ENCODE measurements around the gene TCF7L1.
"Not testable (repeated sequence)": the region's sequence is repeated elsewhere in the genome, so short reads cannot be mapped to it uniquely, and the experiment has no call there.

The TCF7L1 gene, protein sequence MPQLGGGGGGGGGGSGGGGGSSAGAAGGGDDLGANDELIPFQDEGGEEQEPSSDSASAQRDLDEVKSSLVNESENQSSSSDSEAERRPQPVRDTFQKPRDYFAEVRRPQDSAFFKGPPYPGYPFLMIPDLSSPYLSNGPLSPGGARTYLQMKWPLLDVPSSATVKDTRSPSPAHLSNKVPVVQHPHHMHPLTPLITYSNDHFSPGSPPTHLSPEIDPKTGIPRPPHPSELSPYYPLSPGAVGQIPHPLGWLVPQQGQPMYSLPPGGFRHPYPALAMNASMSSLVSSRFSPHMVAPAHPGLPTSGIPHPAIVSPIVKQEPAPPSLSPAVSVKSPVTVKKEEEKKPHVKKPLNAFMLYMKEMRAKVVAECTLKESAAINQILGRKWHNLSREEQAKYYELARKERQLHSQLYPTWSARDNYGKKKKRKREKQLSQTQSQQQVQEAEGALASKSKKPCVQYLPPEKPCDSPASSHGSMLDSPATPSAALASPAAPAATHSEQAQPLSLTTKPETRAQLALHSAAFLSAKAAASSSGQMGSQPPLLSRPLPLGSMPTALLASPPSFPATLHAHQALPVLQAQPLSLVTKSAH

DNA sequence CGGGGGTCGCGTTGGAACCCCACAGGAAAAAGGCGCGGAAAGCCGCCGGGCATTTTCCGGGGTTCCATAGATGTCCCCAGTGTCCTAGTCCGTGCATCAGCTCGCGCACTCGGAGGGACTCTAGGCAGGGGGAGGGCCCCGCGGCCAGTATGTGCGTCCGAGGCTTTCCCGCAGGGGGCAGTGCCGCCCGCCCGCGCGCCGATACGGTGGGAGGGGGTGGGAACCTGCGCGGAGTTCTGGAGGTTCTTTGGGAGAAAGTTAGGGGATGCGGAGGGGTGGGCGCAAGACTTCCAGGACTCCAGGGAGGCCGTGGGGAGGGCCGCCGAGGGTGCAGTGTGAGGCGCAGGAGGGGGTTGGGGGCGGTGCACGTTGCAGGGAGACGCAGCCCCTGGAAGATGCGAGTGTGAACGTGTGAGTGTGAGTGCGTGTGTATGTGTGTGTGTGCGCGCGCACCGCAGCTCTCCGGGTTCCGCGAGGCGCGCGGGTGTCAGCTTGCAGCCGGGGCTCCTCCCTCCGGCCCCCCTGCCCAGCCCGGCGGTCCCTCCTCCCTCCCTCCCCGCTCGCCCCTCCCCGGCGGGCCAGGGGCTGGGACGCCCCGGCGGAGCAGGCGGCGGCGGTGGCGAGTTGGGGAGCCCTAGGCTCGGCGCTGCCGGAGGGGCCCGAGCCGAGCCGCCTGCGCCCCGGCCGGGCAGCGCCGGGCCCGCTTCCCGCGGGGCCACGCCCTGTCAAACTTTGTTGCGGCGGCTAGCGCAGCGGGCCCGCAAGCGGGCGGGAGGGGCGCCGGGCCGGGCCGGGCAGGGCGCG lies at the start of gene TCF7L1:
TSS of gene TCF7L1 (plus strand) at position 559 of the 804 bp plus-strand sequence. CDS start 293 bp downstream, outside the sequence.
- peak; percentile 52 for DNase-seq (ENCODE audit: low read depth)

DNA sequence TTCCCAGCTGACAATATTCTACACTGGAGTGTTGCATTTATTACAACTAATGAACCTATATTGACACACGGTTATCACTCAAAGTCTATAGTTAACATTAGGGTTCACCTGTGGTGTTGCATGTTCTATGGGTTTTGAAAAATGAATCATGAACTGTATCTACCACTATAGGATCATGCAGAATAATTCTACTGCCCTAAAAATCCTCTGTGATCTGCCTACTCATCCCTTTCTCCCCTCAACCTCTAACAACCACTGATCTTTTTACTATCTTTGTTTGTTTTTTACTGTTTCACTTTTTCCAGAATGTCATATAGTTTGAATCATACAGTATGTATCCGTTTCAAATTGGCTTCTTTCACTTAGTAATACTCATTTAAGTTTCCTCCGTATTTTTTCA lies 47.6 kb upstream of the TCF7L1 start:
- no peak for DNase-seq (ENCODE audit: low read depth)

DNA sequence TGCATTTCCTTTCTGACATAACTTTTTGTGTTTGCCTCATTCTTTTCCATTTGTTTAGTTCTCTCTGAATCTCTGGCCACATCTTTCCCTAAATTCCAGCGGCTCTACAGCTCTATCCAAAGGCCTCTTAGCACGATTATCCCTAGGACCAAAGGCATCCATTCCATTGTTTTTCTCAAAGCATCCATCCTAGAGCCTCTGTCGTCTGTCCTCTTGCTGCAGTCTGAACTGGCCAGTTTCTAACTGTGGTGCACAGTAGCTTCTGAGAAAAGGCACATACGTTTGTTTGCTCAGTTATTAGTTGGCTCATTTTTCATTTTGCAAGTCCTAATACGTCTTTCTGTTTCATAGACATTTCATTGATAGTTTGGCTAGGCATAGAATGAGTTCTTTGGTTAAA lies 45.7 kb upstream of the TCF7L1 start:
- DNase-seq (ENCODE audit: low read depth) = no peak

DNA sequence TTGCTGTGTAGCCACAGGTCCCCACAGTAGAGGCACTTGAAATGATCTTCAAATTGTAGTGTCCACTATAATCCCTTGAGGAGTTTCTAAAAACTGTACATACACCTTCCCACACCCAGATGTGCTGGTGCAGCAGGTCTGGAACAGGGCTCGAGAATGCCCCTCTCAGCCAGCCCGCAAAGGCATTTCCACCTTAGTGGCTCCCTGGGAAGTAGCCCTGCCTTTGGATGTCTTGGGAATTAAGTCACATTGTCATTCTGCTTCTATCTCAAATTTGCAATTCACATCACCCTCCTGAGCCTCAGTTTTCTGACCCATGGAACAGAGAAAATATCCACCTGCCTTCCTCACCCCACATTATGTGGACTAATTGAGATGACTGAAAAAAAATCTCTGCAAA lies 44.3 kb upstream of the TCF7L1 start:
- DNase-seq (ENCODE audit: low read depth) = no peak

DNA sequence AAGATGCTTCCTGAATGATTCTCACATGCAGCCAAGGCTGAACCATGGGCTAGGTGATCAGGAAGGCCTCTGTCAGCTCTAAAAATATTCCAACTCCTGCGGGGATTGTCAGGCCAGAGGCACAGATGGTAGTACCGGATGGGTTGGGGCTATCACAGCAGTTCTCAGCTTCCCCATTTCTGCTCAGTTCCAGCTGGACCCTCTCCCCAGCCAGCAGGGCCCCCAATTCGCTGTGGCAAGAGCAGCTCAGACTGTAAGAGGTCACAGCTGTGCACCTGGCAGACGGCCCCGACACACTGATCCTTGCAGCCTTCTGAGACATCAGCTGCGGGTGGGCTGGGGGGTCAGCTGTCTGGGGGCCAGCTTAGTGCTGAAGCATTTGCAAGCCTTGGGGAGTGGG lies 43.6 kb upstream of the TCF7L1 start:
- DNase-seq (ENCODE audit: low read depth) = no peak

DNA sequence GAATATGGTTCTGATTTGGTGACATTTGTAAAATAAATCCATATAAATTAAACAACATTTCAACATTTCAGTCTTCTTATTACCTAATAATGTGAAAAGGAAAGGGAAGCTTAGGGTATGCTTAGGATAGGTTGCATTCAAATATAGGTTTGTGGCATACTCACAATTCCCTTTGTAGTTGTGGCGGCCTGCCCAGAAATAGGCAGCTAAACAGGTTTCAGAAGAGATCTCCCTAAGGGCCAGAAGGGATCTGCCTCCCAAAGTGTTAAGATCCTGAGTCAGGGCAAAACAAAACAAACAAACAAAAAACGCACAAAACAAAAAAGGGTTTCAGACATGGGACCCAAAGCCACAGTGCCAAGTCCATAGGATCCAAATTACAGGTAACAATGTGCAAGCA lies 41.4 kb upstream of the TCF7L1 start:
- no peak for DNase-seq (ENCODE audit: low read depth)

DNA sequence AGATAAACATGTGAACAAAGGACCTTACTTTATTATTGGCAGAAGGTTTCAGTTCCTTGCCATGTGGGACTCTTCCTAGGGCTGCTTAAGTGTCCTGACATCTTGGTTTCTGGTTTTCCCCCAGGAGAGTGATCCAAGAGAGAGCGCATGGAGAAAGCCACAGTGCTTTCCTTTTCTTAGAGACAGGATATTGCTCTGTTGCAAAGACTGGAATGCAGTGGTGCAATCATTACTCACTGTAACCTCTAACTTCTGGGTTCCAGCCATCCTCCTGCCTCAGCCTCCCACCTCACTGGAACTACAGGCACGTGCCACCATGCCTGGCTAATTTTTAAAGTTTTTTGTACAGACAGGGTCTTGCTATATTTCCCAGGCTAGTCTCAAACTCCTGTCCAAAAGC lies 38.1 kb upstream of the TCF7L1 start:
- DNase-seq (ENCODE audit: low read depth) = no peak

DNA sequence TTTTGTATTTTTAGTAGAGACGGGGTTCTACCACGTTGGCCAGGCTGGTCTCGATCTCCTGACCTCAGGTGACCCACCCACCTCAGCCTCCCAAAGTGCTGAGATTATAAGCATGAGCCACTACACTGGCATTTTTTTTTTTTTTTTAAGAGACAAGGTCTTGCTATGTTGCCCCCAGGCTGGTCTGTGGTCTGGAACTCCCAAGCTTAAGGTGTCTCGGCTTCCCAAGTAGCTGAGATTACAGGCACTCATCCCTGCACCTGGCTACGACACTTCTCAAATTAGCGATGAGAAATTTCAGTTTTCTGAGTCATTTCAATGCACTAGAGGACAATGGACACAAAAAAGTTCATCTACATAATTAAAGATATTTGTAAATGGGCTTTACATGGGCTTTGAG lies 36.6 kb upstream of the TCF7L1 start:
- no peak for DNase-seq (ENCODE audit: low read depth)

DNA sequence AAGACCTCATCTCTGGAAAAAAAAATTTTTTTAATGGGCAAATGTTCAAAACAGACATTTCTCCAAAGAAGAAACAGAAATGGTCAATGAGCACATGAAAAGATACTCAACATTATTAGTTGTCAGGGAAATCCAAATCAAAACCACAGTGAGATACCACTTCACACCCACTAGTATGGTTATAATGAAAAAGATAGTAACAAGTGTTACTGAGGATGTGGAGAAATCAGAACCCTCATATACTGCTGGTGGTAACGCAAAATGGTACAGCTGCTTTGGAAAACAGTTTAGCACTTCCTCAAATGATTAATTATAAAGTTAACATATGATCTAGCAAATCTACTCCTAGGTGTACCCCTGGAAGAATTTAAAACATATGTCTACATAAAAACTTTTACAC lies 29.0 kb upstream of the TCF7L1 start:
- DNase-seq (ENCODE audit: low read depth) = no peak

DNA sequence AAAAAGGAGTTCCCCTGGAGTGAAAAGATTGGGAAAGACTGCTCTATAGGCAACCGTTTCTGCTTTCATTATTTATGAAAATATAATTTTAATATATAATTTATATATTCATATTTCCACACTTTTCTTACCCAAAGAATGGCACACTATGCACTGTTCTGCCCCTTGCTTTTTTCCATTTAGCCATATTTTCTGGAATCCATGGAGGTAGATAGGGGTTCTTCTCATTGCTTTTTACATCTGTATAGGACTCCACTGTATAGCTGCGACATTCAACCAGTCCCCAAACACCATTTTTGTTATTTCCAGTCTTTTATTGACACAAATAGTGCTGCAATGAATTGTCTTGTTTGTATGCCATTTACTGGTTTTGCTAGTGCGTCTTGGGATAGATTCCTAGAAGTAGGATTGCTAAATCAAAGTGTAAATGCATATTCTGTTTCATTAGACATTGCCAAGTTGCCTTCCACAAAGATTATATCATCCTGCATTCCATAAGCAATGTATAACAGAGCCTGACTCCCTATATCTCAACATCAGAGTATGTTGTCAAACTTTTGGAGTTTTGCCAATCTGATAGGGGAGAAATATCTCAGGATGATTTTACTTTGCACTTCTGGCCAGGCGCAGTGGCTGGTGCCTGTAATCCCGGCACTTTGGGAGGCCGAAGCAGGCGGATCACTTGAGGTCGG lies 26.6 kb upstream of the TCF7L1 start:
- peak; percentile 51 for DNase-seq (ENCODE audit: low read depth)

DNA sequence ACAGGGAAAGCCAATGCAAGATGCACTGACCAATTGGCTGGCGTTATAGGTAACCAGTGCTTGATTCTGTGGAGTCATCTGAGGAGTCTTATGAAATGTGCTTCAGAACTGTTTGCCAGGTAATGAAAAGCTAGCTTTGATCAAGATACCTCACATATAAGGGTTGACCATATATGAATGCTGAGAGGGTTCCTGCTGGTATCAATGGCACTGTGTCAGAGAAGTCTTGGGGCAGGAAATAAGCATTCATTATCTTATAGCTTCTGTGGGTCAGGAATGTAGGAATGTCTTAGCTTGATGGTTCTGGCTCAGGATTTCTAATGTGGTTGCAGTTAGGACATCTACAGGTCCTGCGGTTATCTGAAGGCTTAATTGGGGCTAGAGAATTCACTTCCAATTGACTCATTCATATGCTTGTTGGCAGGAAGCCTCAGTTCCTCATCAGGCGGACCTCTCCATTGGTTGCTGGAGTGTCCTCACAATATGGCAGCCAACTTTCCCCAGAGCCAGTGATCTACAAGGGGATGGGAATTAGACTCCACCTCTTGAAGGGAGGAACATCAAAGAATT lies 22.1 kb upstream of the TCF7L1 start:
- DNase-seq (ENCODE audit: low read depth) = no peak

DNA sequence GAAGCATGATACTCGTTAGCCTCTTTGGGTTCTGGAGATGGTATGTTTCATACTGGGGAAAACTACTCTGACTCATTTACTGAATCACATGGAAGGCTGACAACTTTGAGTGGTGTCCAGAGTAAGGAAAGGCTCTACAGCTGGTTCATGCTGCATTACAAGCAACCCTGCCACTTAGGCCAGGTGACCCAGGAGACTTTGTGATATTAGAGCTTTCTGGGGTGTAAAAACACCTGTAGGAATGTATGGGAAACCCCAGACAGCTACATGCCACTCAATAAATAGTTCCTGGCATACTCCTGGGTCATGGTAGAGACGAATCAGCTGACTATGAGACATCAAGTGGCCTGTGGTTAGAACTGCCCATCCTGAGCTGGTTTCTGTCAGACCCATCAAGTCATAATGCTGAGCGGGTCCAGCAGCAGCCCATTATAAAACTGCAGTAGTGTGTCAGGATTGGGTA lies 21.3 kb upstream of the TCF7L1 start:
- DNase-seq (ENCODE audit: low read depth) = no peak

DNA sequence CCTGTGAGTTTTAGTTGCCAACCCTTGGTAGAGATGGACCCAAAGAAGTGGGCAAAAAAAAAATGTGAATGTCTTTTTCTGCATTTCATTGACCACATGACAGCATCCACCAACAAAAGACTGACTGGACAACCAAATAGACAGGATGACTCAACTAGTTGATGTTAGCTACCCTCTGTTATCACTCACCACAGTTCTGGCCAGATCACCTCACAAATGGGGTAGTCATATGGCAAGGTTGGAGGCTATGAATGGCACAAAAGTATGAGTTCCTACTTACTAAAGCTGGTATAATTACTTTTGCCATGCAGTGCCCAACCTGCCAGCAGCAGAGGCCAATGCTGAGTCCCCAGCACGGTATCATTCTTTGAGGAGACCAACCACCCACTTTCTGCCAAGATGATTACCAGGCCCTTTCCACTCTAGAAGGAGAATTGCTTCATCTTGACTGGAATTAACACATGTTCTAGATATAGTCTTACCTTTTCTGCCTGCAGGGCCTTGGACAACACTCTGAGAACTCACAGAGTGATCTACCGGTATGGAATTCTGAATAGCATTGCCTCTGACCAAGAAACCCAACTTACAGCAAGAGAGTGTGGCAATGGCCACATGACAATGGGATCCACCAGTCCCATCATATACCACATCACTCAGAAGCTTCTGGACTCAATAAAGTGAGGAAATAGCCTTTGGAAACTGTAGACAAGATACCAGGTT lies 20.1 kb upstream of the TCF7L1 start:
- no peak for DNase-seq (ENCODE audit: low read depth)

DNA sequence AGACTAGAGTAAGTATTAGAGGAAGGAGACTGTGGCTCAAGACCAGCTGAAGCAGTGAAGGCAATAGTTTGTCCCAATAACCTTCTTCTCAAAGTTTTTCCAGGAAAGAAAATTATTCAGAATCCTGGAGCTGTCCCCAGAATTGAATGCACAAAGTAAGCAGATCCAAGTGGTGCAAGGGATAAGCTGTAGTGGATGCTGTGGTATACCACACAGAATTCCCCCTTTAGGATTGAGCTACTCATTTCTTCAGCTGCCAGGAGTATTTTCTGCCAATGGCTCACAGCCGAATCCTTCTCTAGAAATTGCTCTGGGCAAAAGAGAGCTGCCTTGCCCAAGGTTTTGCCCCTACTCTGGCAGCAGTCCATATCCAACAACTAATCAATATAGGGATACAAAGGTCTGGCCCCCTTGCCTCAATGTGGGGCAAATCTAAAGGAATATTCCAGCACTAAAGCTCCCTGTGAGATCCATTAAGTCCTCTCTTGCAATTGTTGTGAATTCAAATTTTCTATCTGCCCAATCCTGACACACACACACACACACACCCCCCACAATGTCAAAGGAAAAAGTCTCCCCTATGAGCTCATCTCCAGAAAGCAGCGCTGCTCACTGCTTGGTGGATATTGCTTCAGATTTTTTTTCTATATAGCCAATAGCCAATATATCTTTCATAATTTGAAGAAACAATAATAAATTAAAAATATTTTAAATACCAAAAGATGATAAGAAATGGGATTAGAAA lies 18.4 kb upstream of the TCF7L1 start:
- no peak for DNase-seq (ENCODE audit: low read depth)

DNA sequence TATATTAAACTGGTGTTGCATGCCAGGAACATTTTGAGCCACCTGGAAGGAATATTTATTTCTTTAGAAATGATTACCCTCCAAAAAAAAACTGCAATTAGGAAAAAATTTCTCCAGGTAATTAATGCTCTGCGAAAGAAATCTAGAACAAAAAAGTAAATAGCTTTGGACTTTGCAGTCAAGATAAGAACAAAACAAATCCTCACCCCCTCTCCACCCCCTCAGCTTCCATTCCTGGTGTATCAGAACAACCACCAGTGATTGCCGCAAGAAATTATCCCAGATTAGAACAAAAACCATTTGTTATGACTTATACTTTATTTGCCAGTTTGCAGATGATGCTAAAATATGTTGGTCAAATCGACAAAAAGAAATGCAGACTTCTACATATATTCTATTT lies 17.0 kb upstream of the TCF7L1 start:
- DNase-seq (ENCODE audit: low read depth) = no peak

DNA sequence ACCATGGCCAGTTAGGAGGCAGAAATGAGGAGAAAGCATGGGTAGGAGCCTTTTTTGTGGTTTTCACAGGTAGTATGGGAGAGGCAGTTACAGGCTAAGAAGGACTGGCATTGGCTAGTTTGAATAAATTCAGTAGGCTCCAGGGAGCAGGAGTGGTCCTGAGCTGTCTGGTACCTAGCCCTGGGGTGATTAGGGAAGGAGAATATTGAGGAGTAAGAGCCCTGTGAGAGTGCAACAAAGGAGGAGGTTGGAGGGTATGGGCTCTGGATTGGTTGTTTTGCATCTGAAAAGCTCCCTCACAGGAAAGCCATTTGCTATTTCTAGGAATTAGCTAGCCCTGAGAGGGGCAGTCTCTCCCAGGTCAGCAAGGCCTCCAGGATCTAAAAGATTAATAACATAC lies 13.3 kb upstream of the TCF7L1 start:
- DNase-seq (ENCODE audit: low read depth) = no peak

DNA sequence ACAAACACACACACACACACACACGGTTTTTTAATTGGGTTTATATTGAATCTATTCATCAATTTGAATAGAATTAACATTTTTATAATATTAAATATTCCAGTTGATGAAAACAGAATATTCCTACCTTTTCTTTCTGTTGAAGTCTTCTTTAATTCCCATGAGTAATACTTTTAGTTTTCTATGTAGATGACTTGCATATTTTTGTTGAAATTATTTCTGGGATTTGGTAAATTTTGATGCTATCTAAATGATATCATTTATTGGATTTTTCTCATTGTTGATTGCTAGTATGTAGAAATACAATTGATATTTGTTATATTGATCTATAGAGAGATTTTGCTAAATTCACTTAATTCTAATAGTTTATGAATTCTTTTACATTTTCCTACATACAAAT lies 12.8 kb upstream of the TCF7L1 start:
- DNase-seq (ENCODE audit: low read depth) = no peak

DNA sequence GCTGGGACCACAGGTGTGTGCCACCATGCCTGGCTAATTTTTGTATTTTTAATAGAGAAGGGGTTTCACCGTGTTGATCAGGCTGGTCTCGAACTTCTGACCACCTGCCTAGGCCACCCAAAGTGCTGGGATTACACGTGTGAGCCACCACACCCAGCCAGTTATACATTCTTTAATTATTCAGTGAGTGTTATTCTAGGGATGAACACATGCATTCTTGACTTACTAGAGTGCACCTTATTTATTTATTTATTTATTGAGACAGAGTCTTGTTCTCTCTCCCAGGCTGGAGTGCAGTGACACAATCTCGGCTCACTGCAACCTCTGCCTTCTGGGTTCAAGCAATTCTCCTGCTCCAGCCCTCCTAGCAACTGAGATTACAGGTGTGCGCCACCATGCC lies 6.7 kb upstream of the TCF7L1 start:
- not testable (repeated sequence) for DNase-seq (ENCODE audit: low read depth)

DNA sequence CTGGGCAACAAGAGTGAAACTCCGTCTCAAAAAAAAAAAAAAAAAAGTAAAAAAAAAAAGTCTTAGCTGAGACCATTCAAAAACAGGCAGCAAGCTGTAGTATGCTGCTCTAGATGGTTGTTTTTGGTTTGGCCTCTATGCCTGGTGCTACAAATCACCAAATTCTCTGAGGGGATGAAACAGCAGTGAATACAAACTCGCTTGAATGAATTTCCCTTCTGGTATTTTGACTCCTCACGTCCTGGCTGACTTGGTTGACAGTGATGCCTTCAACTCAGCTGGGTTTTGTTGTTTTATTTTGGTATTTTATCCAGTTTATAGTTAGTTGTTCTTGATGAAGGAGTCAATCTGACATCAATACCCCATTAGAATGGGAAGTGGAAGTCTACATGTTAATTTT lies 3.3 kb upstream of the TCF7L1 start:
- no peak for DNase-seq (ENCODE audit: low read depth)

DNA sequence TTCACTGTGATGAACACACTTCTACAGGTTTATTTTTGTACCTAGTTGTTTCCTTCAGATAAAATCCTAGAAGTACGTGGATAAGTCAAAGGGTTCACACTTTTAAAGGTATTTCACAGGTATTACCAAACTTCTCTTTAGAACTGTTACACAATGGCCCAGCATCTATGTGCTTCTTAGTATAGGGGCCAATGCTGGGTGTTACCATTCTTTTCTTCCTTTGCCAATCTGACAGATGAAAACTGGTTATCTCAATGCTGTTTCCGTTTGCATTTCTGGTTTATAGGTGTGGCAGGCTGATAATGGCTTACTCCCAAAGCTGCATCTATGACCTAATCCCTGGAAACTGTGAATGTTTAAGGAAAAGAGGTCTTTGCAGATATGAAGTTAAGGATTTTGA lies 2.8 kb upstream of the TCF7L1 start:
- no peak for DNase-seq (ENCODE audit: low read depth)

DNA sequence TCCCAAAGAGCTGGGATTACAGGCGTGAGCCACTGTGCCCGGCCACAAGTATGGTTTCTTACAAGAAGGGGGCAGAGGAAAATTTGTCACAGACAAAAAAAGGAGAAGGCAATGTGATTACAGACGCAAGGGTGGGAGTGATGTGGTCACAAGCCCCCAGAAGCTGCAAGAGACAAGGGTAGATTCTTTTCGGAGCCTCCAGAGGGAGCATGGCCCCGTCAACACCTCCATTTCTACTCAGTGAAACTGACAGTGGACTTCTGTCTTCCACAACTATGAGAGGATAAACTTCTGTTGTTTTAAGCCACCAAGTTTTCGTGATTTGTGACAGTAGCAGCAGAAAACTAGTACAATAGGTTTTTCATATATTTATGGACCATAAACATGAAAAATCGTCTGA lies 2.1 kb upstream of the TCF7L1 start:
- DNase-seq (ENCODE audit: low read depth) = peak; percentile 30

Data from fibroblast of the conjunctiva (primary cell).